OCI-LY7 (cell line): ENCODE measurements around the gene ADAMTS4. TPM values are rescaled to one million over a fixed set of nuclear protein-coding genes. Genes with fewer than 3 reads are reported as not detected.

ENCODE experiments used
- BruUV-seq: library from RNA; stranded (reverse); fragments of 400-500 nt; replicated peaks from 2 replicates; lab custom pipeline; 2021; lab: Mats Ljungman, UMichigan
- CTCF ChIA-PET: fragments of 300-600 bp; sonication (Branson Sonifier 250); formaldehyde crosslinking; loops from one replicate; lab custom pipeline; 2022; ENCODE audit warnings: antibody characterized with exemption; ENCODE audit not compliant: unreplicated experiment; lab: Charles Lee
- POLR2A ChIA-PET: fragments of 300-600 bp; sonication (Branson Sonifier 250); formaldehyde crosslinking; loops from one replicate; lab custom pipeline; 2022; ENCODE audit warnings: antibody characterized with exemption; lab: Charles Lee
- DNase-seq: peaks from one replicate; pipeline ENCODE4 v3.0.0-alpha.2; 2015; ENCODE audit warnings: low spot score
- H2AFZ ChIP-seq: fragments of 200-600 bp; sonication (generic), shearing (Covaris generic); 2 replicates; pipeline ENCODE4 v1.6.1; 2014; ENCODE audit warnings: mild to moderate bottlenecking, antibody characterized with exemption, low read length, moderate library complexity
- H3K27ac ChIP-seq: fragments of 200-600 bp; sonication (generic); 2 replicates; pipeline ENCODE4 v1.5.1; 2014; ENCODE audit warnings: mixed run types, low read depth, mild to moderate bottlenecking, moderate library complexity, low read length, inconsistent platforms; ENCODE audit not compliant: poor library complexity, severe bottlenecking
- H3K36me3 ChIP-seq: fragments of 200-600 bp; sonication (generic); 2 replicates; pipeline ENCODE4 v1.6.1; 2014; ENCODE audit warnings: mild to moderate bottlenecking, antibody characterized with exemption, low read length, moderate library complexity, mixed read lengths; ENCODE audit not compliant: insufficient read depth
- H3K4me1 ChIP-seq: fragments of 200-600 bp; sonication (generic); 2 replicates; pipeline ENCODE4 v1.5.1; 2014; ENCODE audit warnings: mild to moderate bottlenecking, low read length; ENCODE audit not compliant: insufficient read depth, poor library complexity, severe bottlenecking
- H3K4me2 ChIP-seq: fragments of 200-600 bp; sonication (generic); 2 replicates; pipeline ENCODE4 v1.6.1; 2014; ENCODE audit warnings: mild to moderate bottlenecking, low read length
- H3K4me3 ChIP-seq: fragments of 200-600 bp; sonication (generic); 2 replicates; pipeline ENCODE4 v1.5.1; 2014; ENCODE audit warnings: mild to moderate bottlenecking, low read depth, low read length; ENCODE audit not compliant: poor library complexity, severe bottlenecking
- H3K79me2 ChIP-seq: fragments of 200-600 bp; sonication (generic); 2 replicates; pipeline ENCODE4 v1.6.1; 2016; ENCODE audit warnings: low read depth, mild to moderate bottlenecking, low read length, moderate library complexity, mixed read lengths; ENCODE audit not compliant: insufficient read depth
- H3K9me2 ChIP-seq: fragments of 200-600 bp; sonication (generic); 2 replicates; pipeline ENCODE4 v1.6.1; 2016; ENCODE audit warnings: mild to moderate bottlenecking, low read length, mixed read lengths; ENCODE audit not compliant: insufficient read depth
- H3K9me3 ChIP-seq: fragments of 200-600 bp; sonication (generic); 2 replicates; pipeline ENCODE4 v1.6.1; 2014; ENCODE audit warnings: mild to moderate bottlenecking, mixed run types, low read length, mixed read lengths
- H4K20me1 ChIP-seq: fragments of 200-600 bp; sonication (generic); 2 replicates; pipeline ENCODE4 v1.6.1; 2014; ENCODE audit warnings: mild to moderate bottlenecking, antibody characterized with exemption, low read length, moderate library complexity, mixed read lengths; ENCODE audit not compliant: insufficient read depth
- EZH2phosphoT487 ChIP-seq: fragments of 200-600 bp; sonication (generic); IDR thresholded peaks from 2 replicates; pipeline ENCODE4 v1.6.1; 2018; ENCODE audit warnings: low read depth, borderline replicate concordance, mild to moderate bottlenecking, mixed run types, antibody characterized with exemption, low read length, moderate library complexity, mixed read lengths
- intact Hi-C: fragments of 100-400 bp; cut with micrococcal nuclease; formaldehyde crosslinking; loops from one replicate; pipeline ENCODE4 v1.10.0; 2022; ENCODE audit not compliant: unreplicated experiment
- total RNA-seq, 2 experiments: library from RNA; depleted of rRNA in 1 of 2; stranded (reverse); fragments of >200 nt in 1 of 2; shearing (Covaris generic) in 1 of 2; gene quantifications; 2 replicates each; pipeline ENCODE4 v1.2.3, GENCODE V29; 2014 to 2022
- TF ChIP-seq, protein P1 (sequence below): fragments of 200-600 bp; sonication (generic); conservative IDR thresholded peaks from 2 replicates; pipeline ENCODE4 v1.5.1; 2014; ENCODE audit warnings: mild to moderate bottlenecking, antibody characterized with exemption, low read length, moderate library complexity, mixed read lengths

Gene ADAMTS4
- total RNA-seq, 2 experiments from 2014 or later, result 0.03 to 0.15 TPM

DNA sequence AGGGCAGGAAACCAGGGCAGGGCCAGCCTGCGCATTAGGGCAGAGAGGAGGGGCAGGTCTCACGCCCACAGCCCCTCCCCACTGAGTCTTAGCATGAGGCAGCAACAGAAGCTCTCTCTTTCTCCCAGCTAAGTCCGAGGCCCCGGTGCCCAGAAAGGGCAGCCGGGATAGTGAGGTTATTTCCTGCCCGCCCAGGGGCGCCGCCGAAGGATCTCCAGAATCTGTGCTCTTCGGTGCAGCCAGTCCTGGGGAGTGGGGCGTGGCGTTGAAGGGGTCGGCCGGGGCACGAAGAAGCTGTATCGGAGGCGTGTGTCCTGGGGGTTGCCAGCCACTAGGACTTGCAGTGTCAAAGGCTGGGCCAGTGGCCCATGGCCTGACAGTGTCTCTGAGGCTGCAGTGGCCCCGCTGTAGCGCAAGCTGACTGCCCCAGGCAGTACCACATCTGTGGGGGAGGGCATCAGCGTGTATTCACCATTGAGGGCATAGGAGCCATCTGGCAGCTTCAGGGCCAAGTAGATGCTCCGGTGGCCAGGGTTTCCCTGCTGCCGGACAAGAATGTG, 7.8 kb downstream of the ADAMTS4 start:
- CTCF ChIA-PET, result interaction anchor here (1.2 to 1.9 kb wide), 3 partner anchors 9 to 35 kb away, joined by 5 to 10 read pairs (median 7); partner anchors contain the start of genes NDUFS2 and TOMM40L
- H3K4me2 ChIP-seq, result no peak overlapping the region
- TF ChIP-seq EZH2phosphoT487, result no peak
- TF ChIP-seq, protein P1, sequence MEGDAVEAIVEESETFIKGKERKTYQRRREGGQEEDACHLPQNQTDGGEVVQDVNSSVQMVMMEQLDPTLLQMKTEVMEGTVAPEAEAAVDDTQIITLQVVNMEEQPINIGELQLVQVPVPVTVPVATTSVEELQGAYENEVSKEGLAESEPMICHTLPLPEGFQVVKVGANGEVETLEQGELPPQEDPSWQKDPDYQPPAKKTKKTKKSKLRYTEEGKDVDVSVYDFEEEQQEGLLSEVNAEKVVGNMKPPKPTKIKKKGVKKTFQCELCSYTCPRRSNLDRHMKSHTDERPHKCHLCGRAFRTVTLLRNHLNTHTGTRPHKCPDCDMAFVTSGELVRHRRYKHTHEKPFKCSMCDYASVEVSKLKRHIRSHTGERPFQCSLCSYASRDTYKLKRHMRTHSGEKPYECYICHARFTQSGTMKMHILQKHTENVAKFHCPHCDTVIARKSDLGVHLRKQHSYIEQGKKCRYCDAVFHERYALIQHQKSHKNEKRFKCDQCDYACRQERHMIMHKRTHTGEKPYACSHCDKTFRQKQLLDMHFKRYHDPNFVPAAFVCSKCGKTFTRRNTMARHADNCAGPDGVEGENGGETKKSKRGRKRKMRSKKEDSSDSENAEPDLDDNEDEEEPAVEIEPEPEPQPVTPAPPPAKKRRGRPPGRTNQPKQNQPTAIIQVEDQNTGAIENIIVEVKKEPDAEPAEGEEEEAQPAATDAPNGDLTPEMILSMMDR, result no peak
- H3K9me3 ChIP-seq, result no peaks in the 10 kb centered on the region
- no TSS peak for BruUV-seq
- no peak overlapping the region for H3K4me3 ChIP-seq
- H3K79me2 ChIP-seq, result no peaks in the 10 kb centered on the region
- H2AFZ ChIP-seq, result no peak overlapping the region
- intact Hi-C loops, result loop anchor here (5.0 kb wide), 1 partner anchor 191 kb away; no protein-coding TSS in a partner anchor
- no peak for DNase-seq
- no peaks in the 10 kb centered on the region for H3K36me3 ChIP-seq
- no peak overlapping the region for H3K27ac ChIP-seq
- POLR2A ChIA-PET, result interaction anchor here (1.0 to 2.2 kb wide), 5 partner anchors 8 to 35 kb away, joined by 3 to 5 read pairs (median 5); partner anchors contain the start of genes B4GALT3 and TOMM40L
- H3K4me1 ChIP-seq, result peaks cover 45% of the 10 kb centered on the region
- no peaks in the 10 kb centered on the region for H4K20me1 ChIP-seq
- H3K9me2 ChIP-seq, result no peaks in the 10 kb centered on the region

DNA sequence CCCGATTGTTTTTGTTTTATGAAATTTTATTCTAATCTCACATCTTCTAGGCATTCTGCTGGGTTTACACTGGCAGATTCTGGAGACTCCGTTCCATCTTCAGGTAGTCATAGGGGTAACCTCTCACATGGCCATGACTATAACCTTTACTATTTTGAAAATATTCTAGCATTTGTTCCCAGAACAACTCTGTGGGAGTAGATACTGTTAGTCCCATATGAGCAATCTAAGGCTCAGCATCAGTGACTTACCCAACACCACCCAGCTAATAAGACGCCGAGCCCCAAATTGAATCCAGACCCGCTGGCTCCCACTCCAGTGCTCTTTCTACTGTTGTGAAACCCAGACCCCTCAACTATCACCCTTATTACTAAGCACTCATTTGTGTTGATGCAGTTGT, 9.8 kb downstream of the ADAMTS4 start:
- Histone ChIP-seq H3K4me2 (no peak overlapping the region), H2AFZ (no peak overlapping the region), H3K4me3 (no peak overlapping the region), H3K9me3 (no peaks in the 10 kb centered on the region), H3K36me3 (no peaks in the 10 kb centered on the region), H3K79me2 (no peaks in the 10 kb centered on the region), H3K27ac (no peak overlapping the region), H3K4me1 (peaks cover 48% of the 10 kb centered on the region), H4K20me1 (no peaks in the 10 kb centered on the region), H3K9me2 (no peaks in the 10 kb centered on the region)
- no peak for DNase-seq
- ChIA-PET POLR2A (no interaction called here), CTCF (no interaction called here)
- BruUV-seq, result no TSS peak
- intact Hi-C loops, result no loop called here
- TF ChIP-seq EZH2phosphoT487, result no peak
- TF ChIP-seq, protein P1, result no peak

DNA sequence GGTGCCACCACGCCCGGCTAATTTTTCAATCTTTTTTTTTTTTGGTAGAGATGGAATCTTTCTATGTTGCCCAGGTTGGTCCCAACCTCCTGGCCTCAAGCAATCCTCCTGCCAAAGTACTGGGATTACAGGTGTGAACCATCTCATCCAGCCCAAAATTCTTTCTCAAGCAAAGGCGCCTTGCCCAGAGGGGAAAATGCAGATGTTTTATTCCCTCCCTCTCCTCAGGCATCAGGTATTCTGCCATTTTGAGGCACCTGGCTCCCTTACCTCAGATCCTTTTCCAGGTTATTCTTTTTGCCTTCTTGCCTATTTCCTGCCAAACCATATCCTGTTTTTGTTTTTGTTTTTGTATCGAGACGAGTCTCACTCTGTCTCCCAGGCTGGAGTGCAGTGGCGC, 10.5 kb downstream of the ADAMTS4 start:
- no peaks in the 10 kb centered on the region for H3K79me2 ChIP-seq
- no peak for DNase-seq
- POLR2A ChIA-PET, result interaction anchor here (0.6 to 3.5 kb wide), 2 partner anchors 13 to 22 kb away, joined by 3 to 17 read pairs; partner anchors contain the start of genes NDUFS2 and PPOX
- H3K9me2 ChIP-seq, result no peaks in the 10 kb centered on the region
- no peak overlapping the region for H2AFZ ChIP-seq
- H3K4me3 ChIP-seq, result no peak overlapping the region
- H3K4me1 ChIP-seq, result peaks cover 54% of the 10 kb centered on the region
- no peaks in the 10 kb centered on the region for H3K9me3 ChIP-seq
- H4K20me1 ChIP-seq, result no peaks in the 10 kb centered on the region
- intact Hi-C loops, result no loop called here
- H3K36me3 ChIP-seq, result no peaks in the 10 kb centered on the region
- BruUV-seq, result no TSS peak
- H3K4me2 ChIP-seq, result no peak overlapping the region
- TF ChIP-seq EZH2phosphoT487, result no peak
- TF ChIP-seq, protein P1, result no peak
- CTCF ChIA-PET, result no interaction called here
- no peak overlapping the region for H3K27ac ChIP-seq
